Coronary artery (tissue), 2 donors: ENCODE data around the gene RGS17.

Experiments
- DNase-seq: peaks from one replicate; pipeline ENCODE4 v3.0.0-alpha.2; 2017; ENCODE audit warnings: low spot score
- H3K27ac ChIP-seq, 2 donors: fragments of 200-600 bp; sonication (generic); one replicate each; pipeline ENCODE4 v1.5.1; 2016 to 2019
- H3K4me3 ChIP-seq: fragments of 200-600 bp; sonication (generic); 2 replicates; pipeline ENCODE4 v1.5.1; 2016; ENCODE audit warnings: mild to moderate bottlenecking, moderate library complexity
- TF ChIP-seq, protein P1 (sequence below): fragments of 200-600 bp; sonication (generic); IDR thresholded peaks from one replicate; pipeline ENCODE4 v1.5.1; 2019; ENCODE audit warnings: antibody characterized with exemption

Gene RGS17

DNA sequence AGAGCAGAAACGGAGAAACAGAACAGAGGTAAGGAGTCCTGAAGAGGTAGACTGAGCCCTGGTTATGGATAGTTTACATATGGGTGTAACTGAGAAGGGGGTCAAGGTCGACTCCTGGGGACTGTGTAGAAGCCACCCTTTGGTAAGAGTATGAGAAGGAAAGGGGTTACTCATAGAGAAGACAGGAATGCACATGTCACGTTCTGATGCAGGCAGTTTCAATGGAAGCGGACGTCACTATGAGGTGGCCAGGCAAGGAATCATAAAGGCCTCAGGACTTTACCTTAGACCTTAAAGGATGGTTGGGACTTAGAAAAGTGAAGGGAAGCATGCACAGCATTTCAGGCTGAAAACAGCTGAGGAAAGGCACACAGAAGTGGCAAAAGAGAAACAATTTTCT is 25.1 kb downstream of the RGS17 start:
- TF ChIP-seq, protein P1, sequence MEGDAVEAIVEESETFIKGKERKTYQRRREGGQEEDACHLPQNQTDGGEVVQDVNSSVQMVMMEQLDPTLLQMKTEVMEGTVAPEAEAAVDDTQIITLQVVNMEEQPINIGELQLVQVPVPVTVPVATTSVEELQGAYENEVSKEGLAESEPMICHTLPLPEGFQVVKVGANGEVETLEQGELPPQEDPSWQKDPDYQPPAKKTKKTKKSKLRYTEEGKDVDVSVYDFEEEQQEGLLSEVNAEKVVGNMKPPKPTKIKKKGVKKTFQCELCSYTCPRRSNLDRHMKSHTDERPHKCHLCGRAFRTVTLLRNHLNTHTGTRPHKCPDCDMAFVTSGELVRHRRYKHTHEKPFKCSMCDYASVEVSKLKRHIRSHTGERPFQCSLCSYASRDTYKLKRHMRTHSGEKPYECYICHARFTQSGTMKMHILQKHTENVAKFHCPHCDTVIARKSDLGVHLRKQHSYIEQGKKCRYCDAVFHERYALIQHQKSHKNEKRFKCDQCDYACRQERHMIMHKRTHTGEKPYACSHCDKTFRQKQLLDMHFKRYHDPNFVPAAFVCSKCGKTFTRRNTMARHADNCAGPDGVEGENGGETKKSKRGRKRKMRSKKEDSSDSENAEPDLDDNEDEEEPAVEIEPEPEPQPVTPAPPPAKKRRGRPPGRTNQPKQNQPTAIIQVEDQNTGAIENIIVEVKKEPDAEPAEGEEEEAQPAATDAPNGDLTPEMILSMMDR: no peak

DNA sequence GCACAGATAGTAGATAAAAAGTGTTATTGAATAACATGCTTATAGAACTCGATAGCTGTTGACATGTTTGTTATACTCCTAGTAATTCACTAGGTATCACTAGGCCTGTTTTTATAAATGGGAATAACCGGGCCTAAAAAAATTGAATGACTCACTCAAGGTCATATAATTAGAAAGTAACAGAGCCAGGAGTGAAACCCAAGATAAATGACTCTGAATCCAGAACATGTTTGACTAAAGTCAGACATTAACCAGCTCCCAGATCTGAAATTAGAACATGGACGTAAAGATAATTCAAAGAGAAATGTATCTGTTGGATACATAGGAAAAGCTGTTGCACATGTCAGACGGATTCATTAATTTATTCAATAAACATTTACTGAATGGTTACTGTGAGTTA is 26.9 kb downstream of the RGS17 start:
- Histone ChIP-seq H3K4me3 (no peak overlapping the region), H3K27ac (peak overlapping the region in 1 of 2 donors; percentile 10)
- TF ChIP-seq, protein P1: no peak
- no peak for DNase-seq

More for the DNA sequence above, 25.1 kb downstream of the RGS17 start:
- Histone ChIP-seq H3K27ac (no peak overlapping the region), H3K4me3 (no peak overlapping the region)
- DNase-seq: no peak

DNA sequence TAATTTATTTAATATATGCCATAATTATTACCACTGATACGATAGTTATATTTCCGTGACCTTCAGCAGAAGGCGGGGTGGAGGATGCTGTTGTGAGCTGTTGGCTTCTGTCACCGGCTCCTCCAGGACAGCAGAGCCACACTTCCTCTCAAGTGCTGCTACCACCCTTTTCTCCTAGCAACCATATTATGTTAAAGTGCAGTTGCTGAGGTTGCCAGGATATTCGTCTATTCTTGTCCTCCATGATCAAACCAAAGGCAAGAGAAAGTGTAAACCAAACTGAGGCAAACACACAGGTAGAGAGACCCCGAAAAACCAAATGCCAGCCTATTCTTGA is 27.8 kb downstream of the RGS17 start:
- TF ChIP-seq, protein P1: no peak
- no peak for DNase-seq
- H3K27ac ChIP-seq: no peak overlapping the region
- H3K4me3 ChIP-seq: no peak overlapping the region

DNA sequence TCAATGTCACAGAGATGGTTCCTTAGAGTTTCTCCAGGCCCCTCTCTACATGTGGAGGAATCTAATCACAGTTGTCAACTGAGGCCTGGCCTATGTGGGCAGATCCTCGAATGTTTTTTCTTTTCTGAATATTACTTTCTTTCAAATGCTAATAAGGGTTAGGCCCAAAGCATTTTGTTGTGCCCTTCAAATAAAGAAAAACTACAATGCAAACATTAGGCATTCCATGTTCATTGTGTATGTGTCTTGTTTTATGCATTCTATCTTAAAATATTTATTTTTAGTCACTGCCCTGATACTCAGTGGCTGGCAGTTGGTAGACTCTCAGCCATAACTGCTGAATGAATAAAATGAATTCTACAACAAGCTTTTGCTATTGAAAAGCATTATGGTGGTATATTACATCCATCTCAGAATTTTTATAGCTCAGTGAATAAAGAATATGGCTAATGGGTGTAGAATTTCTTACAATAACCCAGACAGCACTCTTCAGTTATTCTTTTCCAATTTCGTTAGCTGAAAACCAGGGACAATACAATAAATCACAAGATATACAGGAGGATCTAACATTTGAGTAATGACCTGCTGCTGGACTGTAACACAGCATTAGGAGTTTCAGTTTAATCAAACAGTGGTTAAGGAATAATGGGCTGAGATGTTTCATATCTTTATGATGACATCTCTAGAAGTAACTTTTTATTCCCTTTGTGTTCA is 28.3 kb downstream of the RGS17 start:
- no peak overlapping the region for H3K27ac ChIP-seq
- DNase-seq: no peak
- TF ChIP-seq, protein P1: no peak
- H3K4me3 ChIP-seq: no peak overlapping the region

DNA sequence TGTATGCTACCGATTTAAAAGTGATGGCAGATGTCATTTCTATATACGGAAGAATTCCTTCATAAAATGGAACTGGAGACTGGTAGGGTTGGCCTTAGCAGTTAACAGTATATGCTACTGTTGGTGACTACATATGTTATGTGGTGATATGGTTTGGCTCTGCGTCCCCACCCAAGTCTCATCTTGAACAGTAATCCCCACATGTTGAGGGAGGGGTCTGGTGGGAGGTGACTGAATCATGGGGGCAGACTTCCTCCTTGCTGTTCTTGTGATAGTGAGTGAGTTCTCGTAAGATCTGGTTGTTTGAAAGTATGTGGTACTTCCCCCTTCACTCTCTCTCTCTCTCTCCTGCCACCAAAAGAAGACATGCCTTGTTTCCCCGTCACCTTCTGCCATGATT is 29.6 kb downstream of the RGS17 start:
- TF ChIP-seq, protein P1: no peak

DNA sequence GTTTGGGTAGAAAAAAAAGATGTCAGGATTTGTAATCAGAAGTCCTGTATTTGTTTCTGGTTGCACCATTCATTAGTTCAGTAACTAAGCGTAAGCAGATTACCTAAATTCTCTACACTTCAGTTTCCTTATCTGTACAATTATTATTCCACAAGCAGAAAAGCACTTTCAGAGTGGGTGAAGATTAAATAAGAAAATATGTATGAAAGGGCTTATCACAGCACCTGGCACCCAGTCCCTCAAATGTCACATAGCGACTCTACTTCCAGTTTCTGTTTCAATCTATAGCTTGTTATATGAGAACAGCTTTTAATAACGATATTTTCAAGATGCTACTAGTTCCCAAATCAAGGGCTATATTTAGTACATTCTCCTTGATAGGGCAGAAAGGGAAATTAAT is 31.4 kb downstream of the RGS17 start:
- DNase-seq: no peak
- no peak overlapping the region for H3K27ac ChIP-seq
- TF ChIP-seq, protein P1: no peak
- no peak overlapping the region for H3K4me3 ChIP-seq

More for the DNA sequence above, 29.6 kb downstream of the RGS17 start:
- Histone ChIP-seq H3K4me3 (no peak overlapping the region), H3K27ac (no peak overlapping the region)
- DNase-seq: no peak

DNA sequence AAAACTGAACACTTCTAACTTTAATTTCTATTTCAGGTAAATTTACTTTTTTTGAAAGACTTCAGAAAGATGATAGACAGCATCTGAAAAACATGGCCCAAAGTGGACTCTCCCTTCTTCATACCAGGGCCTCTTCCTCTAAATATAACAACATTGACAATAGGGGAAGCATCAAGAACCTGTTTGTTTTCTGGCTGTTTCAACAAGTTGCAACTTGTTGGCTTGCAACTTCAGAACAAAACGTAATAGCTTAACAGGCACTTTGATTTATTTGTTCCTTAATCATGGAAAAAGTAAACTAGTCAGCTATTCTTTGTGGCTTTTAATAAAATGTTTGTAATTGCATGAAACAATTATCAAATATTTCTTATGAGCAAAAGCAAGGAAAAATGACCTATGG is 34.3 kb downstream of the RGS17 start:
- TF ChIP-seq, protein P1: no peak
- Histone ChIP-seq H3K27ac (no peak overlapping the region), H3K4me3 (no peak overlapping the region)
- DNase-seq: no peak
